Activated naive CD8-positive, alpha-beta T cell treated with anti-CD3 and anti-CD28 coated beads, Interleukin-2, amount 10 ng/mL, durations not matched to agents 7 days and 5 days (primary cell): ENCODE results near the gene SPINK2. TPM values are rescaled to one million over a fixed set of nuclear protein-coding genes. Genes with fewer than 3 reads are reported as not detected.

Source experiments
- ATAC-seq: fragments of 150-1000 bp; cut with Tn5 transposase; one replicate; pipeline ENCODE4 v1.10.0; 2021; ENCODE audit warnings: low read depth, moderate library complexity
- POLR2A ChIA-PET: fragments of 350-600 bp; sonication (Branson Sonifier 250); formaldehyde crosslinking; loops from one replicate; lab custom pipeline; 2021; ENCODE audit warnings: antibody characterized with exemption; lab: Charles Lee
- DNase-seq: peaks from one replicate; pipeline ENCODE4 v3.0.0; 2021
- H3K27ac Mint-ChIP-seq: one replicate; pipeline ENCODE4 v1.8.0; 2022; ENCODE audit warnings: mild to moderate bottlenecking, mixed read lengths
- H3K27me3 Mint-ChIP-seq: one replicate; pipeline ENCODE4 v1.8.0; 2022; ENCODE audit warnings: mild to moderate bottlenecking, moderate library complexity, mixed read lengths
- H3K36me3 Mint-ChIP-seq: one replicate; pipeline ENCODE4 v1.8.0; 2021; ENCODE audit warnings: mild to moderate bottlenecking, mixed read lengths
- H3K4me1 Mint-ChIP-seq: one replicate; pipeline ENCODE4 v1.8.0; 2021; ENCODE audit warnings: mixed read lengths
- H3K4me3 Mint-ChIP-seq: one replicate; pipeline ENCODE4 v1.8.0; 2022; ENCODE audit warnings: mild to moderate bottlenecking, moderate library complexity, mixed read lengths
- H3K9me3 Mint-ChIP-seq: one replicate; pipeline ENCODE4 v1.8.0; 2021; ENCODE audit warnings: mixed read lengths
- total RNA-seq, 2 experiments: library from RNA; stranded (reverse); gene quantifications; one replicate each; pipeline ENCODE4 v1.2.3, GENCODE V29; 2021

The SPINK2 gene
- total RNA-seq, 2 experiments from 2014 or later: 7.5 to 9.8 TPM

DNA sequence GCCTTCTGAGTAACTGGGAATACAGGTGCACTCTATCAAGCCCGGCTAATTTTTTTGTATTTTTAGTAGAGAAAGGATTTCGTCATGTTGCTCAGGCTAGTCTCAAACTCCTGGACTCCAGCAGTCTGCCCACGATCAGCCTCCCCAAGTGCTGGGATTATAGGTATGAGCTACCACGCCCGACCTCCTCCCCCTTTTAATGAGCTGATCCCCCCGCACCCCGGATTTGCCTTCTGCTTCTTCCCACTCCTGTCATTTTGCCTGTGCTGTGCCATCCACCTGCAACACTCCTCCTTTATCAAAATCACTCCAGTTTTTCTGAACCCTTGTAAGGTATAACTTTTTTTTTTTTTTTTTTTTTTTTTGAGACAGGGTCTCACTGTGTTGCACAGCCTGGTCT lies 33.4 kb downstream of the SPINK2 start:
- no peak overlapping the region for H3K4me3 Mint-ChIP-seq
- H3K27ac Mint-ChIP-seq: no peak overlapping the region
- no peak for DNase-seq
- H3K4me1 Mint-ChIP-seq: no peaks in the 10 kb centered on the region
- no peaks in the 10 kb centered on the region for H3K36me3 Mint-ChIP-seq
- POLR2A ChIA-PET: no interaction called here
- H3K27me3 Mint-ChIP-seq: peaks cover 4% of the 10 kb centered on the region
- ATAC-seq: no peak
- no peaks in the 10 kb centered on the region for H3K9me3 Mint-ChIP-seq

DNA sequence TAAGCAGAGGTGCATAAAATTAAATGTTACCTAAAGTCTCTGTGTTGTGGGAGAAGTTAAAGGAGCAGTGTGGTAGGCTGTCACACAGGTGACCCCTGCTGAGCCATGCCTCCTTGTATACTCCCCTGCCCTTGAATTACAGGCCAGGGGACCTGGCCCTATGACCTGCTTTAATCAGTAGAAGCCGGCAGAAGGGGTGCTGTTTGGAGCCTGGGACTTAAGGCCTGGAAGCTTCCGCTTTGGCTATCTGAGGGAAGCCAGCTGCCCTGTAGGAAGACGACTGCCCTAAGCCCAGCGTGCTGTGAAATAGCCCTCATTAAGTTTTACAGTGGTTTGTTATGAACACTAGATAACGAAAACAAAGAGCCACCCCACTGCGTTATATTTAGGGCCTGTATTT lies 34.1 kb downstream of the SPINK2 start:
- Mint-ChIP-seq H3K4me3 (no peak overlapping the region), H3K4me1 (no peaks in the 10 kb centered on the region), H3K36me3 (no peaks in the 10 kb centered on the region), H3K27ac (no peak overlapping the region), H3K9me3 (no peaks in the 10 kb centered on the region), H3K27me3 (peaks cover 4% of the 10 kb centered on the region)
- POLR2A ChIA-PET: no interaction called here
- no peak for DNase-seq
- no peak for ATAC-seq

DNA sequence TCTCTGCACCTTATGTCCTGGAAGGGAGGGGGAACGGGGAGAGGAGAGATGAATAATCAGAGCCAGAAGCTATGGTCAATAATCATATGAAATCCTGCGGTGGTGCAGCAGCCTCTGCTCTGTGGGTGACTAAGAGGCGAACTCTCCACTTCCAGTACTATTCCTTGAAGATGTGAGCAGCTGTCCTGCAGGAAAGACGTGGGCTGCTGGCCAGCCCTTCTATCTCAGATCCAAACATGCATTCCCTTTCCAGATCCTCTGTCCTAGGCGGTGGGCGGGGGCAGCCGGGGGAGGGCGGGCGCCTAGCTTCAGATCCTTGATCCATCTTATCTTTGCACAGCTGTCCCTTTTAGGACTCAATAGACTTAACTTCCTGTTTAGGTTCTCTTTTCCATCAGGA lies 34.5 kb downstream of the SPINK2 start:
- DNase-seq (no peak), ATAC-seq (no peak)
- no peaks in the 10 kb centered on the region for H3K36me3 Mint-ChIP-seq
- peaks cover 4% of the 10 kb centered on the region for H3K27me3 Mint-ChIP-seq
- H3K4me3 Mint-ChIP-seq: no peak overlapping the region
- no peak overlapping the region for H3K27ac Mint-ChIP-seq
- H3K9me3 Mint-ChIP-seq: no peaks in the 10 kb centered on the region
- no peaks in the 10 kb centered on the region for H3K4me1 Mint-ChIP-seq
- POLR2A ChIA-PET: no interaction called here

DNA sequence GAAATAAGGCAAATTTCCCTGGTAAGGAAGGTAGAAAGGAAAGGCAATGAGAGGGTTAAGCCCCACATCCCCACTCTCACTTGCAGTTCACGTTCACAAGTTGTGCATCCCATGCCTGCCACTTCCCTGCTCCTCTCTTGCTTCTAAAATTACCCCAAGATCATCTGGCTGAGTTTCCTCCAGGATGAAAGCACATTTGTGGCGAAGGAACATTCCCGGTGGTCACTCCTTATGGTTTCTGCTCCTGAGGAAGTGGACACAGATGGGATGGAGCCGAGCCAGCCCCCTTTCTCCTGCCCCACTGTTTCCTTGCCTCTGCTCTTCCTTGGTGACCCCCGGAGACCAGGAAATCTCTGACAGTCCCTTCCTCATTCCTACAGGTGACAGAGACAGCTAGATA lies 37.5 kb downstream of the SPINK2 start:
- peaks cover 4% of the 10 kb centered on the region for H3K27me3 Mint-ChIP-seq
- POLR2A ChIA-PET: no interaction called here
- H3K36me3 Mint-ChIP-seq: no peaks in the 10 kb centered on the region
- ATAC-seq (no peak), DNase-seq (no peak)
- H3K4me3 Mint-ChIP-seq: no peak overlapping the region
- no peaks in the 10 kb centered on the region for H3K9me3 Mint-ChIP-seq
- no peak overlapping the region for H3K27ac Mint-ChIP-seq
- H3K4me1 Mint-ChIP-seq: no peaks in the 10 kb centered on the region

DNA sequence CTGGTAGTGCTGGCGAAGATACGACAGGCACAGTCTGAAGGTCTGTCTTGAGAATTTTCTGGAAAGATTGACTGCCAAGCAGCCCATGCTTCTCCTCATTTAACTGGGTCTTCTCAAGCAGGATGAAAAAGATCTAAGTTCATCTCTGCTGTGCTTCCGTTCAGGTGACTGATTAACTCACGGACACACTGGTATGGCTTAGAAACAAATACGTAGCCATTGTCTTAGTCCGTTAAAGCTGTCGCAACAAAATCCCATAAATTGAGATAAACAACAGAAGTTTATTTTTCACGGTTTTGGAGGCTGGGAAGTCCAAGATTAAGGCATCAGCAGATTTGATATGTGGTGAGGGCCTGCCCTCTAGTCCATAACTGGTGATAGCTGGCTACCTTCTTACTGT lies 39.5 kb downstream of the SPINK2 start:
- Mint-ChIP-seq H3K9me3 (no peaks in the 10 kb centered on the region), H3K4me1 (no peaks in the 10 kb centered on the region), H3K36me3 (no peaks in the 10 kb centered on the region), H3K27ac (no peak overlapping the region), H3K27me3 (peaks cover 3% of the 10 kb centered on the region), H3K4me3 (no peak overlapping the region)
- DNase-seq: no peak
- no peak for ATAC-seq
- POLR2A ChIA-PET: interaction anchor here (0.7 kb wide), 1 partner anchor 1376 kb away, joined by 3 read pairs; no protein-coding TSS in a partner anchor

DNA sequence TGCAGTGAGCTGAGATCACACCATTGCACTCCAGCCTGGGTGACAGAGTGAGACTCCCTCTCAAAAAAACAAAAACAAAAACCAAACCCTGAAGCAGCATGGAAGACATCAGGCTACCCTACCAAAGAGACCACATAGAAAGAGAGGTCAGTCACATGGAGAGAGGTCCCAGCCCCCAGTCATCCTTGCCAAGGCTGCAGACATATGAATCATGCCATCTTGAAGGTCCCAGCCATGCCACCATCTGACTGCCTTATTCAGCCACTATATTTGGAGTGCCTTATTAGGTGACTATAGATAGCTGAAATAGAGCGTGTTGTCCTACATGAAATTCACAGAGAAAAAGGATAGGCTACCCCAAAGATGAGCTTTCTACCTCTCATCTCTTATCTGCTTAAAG lies 48.2 kb downstream of the SPINK2 start:
- Mint-ChIP-seq H3K4me3 (no peak overlapping the region), H3K27me3 (peaks cover 5% of the 10 kb centered on the region), H3K36me3 (no peaks in the 10 kb centered on the region), H3K9me3 (no peaks in the 10 kb centered on the region), H3K4me1 (no peaks in the 10 kb centered on the region), H3K27ac (no peak overlapping the region)
- ATAC-seq (no peak), DNase-seq (no peak)
- POLR2A ChIA-PET: no interaction called here

DNA sequence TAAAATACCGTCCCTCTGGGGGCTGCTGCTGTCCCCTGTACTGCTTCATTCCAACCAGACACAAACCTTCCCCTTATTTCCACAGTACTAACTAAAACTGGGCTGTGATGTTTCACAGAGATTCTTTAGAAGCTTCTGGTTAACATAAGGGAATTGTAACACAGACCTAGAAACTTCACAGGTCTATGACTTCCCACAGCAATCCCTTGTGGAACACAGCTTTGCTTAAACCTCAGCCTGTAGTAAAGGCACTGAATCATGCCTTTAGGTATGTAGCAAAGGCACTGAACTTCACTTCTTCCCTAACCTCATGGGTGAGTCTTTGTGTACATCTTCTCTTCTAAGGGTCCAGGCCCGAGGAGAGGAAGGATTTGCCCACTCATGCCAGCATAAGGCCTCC lies 49.4 kb downstream of the SPINK2 start:
- no peak for DNase-seq
- Mint-ChIP-seq H3K27ac (peak overlapping the region; percentile 8), H3K27me3 (peaks cover 2% of the 10 kb centered on the region), H3K36me3 (no peaks in the 10 kb centered on the region), H3K4me3 (no peak overlapping the region), H3K4me1 (no peaks in the 10 kb centered on the region), H3K9me3 (no peaks in the 10 kb centered on the region)
- POLR2A ChIA-PET: no interaction called here
- no peak for ATAC-seq

DNA sequence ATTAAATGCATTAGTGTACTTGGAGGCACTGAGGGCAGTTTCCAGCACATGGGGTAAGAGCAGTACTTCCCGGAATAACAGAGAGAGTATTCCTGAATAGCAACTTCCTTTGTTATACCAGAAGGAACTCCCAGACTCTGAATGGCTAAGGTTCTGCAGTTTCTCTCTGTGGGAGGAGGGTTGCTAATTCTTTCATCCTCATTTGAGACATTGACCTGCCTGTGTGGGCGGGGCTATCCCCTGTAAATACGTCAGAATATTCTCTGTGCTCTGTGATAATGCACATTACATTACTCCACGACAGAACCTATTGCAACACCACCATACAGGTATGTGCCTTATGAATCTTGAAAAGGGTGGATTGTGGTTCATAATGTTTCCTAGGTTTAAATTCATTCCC lies 52.7 kb downstream of the SPINK2 start:
- H3K9me3 Mint-ChIP-seq: no peaks in the 10 kb centered on the region
- H3K27ac Mint-ChIP-seq: no peak overlapping the region
- H3K4me3 Mint-ChIP-seq: no peak overlapping the region
- no peak for ATAC-seq
- peaks cover 2% of the 10 kb centered on the region for H3K4me1 Mint-ChIP-seq
- H3K36me3 Mint-ChIP-seq: no peaks in the 10 kb centered on the region
- POLR2A ChIA-PET: no interaction called here
- H3K27me3 Mint-ChIP-seq: peaks cover 2% of the 10 kb centered on the region
- DNase-seq: no peak

DNA sequence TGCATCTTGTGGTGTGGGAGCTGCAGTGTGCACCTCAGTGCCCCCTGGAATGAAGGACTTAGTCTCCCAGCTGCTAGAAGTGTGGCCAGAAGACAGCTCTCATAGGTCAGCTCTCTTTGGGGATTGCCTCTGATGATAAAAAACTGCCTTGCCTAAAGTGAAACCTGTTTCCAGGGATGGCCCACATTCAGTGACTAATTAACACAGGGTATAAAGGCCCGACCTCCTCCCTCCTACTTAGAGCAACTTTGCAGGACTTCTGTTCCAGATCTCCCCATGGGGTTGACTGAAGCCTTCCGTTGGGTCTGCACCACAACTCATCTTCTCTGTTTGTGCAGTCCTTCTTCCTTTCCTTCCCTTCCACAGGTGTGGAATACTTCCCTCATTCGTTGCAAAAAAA lies 53.2 kb downstream of the SPINK2 start:
- Mint-ChIP-seq H3K4me3 (no peak overlapping the region), H3K36me3 (no peaks in the 10 kb centered on the region), H3K27ac (no peak overlapping the region), H3K27me3 (no peaks in the 10 kb centered on the region), H3K4me1 (peaks cover 2% of the 10 kb centered on the region), H3K9me3 (no peaks in the 10 kb centered on the region)
- ATAC-seq (no peak), DNase-seq (no peak)
- POLR2A ChIA-PET: no interaction called here

DNA sequence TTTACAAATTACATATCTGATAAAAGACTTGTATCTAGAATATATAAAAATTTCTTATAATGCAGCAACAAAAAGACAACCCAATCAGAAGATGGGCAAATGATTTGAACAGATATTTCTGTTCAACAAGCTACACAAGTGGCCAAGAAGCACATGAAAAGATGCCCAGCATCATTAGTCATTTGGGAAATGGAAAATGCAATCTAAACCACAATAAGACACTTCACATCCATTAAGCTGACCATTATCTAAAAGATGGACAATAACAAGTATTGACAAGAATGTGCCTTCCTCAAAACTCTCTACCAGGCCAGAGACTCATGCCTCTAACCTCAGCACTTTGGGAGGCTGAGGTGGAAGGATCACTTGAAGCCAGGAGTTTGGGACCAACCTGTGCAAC lies 53.9 kb downstream of the SPINK2 start:
- Mint-ChIP-seq H3K27ac (no peak overlapping the region), H3K4me3 (no peak overlapping the region), H3K4me1 (peaks cover 2% of the 10 kb centered on the region), H3K9me3 (no peaks in the 10 kb centered on the region), H3K36me3 (no peaks in the 10 kb centered on the region), H3K27me3 (no peaks in the 10 kb centered on the region)
- POLR2A ChIA-PET: interaction anchor here (0.8 kb wide), 1 partner anchor 32 kb away, joined by 3 read pairs; no protein-coding TSS in a partner anchor
- no peak for DNase-seq
- ATAC-seq: no peak

DNA sequence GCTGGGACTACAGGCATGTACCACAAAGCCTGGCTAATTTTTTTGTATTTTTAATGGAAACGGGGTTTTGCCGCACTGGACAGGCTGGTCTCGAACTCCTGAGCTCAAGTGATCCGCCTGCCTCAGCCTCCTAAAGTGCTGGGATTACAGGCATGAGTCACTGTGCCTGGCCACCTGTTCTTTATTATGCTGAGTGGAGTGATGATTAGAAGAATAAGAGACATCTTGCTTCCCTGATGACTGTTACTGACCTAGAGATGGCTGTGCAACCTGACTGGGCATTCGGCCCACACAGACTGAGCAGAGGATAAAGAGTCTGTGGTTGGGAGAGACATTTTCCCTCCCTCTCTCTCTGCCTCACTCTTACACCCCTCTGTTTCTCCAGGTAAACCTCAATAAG lies 56.7 kb downstream of the SPINK2 start:
- Mint-ChIP-seq H3K4me3 (no peak overlapping the region), H3K9me3 (no peaks in the 10 kb centered on the region), H3K27me3 (peaks cover 5% of the 10 kb centered on the region), H3K27ac (no peak overlapping the region), H3K4me1 (peaks cover 4% of the 10 kb centered on the region), H3K36me3 (no peaks in the 10 kb centered on the region)
- ATAC-seq (no peak), DNase-seq (no peak)
- POLR2A ChIA-PET: interaction anchor here (0.6 kb wide), 1 partner anchor 144 kb away, joined by 3 read pairs; no protein-coding TSS in a partner anchor

DNA sequence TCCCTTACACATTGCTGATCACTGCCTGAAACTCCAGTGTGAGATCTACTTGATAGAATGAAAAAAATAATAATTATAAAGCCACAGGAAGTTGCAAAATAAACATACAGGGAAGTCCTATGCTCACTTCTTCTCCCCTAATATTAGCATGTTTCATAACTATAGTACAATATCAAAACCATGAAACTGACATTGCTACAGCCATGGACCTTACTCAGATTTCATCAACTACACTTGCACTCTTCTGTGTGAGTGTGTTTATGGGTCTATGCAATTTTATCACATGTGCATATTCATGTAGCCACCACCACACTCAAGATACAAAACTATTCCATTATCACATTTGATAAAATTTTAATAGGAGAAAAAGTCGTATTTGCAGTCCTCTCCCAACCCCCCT lies 57.3 kb downstream of the SPINK2 start:
- Mint-ChIP-seq H3K27me3 (peaks cover 5% of the 10 kb centered on the region), H3K4me3 (no peak overlapping the region), H3K36me3 (no peaks in the 10 kb centered on the region), H3K27ac (no peak overlapping the region), H3K4me1 (peaks cover 4% of the 10 kb centered on the region), H3K9me3 (no peaks in the 10 kb centered on the region)
- DNase-seq: no peak
- POLR2A ChIA-PET: interaction anchor here (0.6 kb wide), 1 partner anchor 66 kb away, joined by 3 read pairs; no protein-coding TSS in a partner anchor
- no peak for ATAC-seq

DNA sequence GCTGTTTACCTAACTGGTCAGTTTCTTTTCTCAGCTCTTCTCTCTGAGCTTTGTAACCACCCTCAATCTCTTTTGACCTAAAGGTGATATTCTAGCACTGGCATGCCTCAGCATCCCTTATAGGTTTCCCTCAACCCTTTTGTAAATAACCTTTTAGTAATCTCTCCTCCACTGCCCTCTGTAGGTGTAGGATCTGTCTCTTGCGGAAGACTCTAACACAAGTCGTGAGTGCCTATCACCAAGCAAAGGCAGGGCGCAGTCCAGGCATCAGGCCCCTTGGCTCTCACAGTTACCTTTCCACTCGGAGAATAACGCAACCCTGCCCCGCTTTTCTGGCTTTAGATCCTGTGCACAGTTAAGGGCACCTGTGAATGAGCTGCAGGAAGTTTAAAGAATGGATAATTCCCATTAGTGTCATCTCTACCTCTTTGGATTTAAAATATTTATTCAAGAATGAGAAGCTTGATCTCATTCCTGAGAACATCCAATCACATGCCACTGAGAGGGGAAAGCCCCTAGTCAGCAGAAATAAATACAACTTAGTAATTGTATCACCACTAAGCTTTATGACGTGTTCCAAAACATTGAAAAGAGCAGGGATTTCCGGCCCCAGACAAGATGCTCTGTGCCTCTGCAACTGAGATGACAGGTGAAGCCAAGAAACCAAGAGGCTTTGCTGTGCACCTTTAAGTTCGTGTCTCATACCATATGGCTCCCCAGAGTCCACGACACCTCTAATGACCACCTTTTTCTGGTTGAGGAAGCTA lies 58.8 kb downstream of the SPINK2 start:
- POLR2A ChIA-PET: interaction anchor here (0.7 kb wide), 1 partner anchor 104 kb away, joined by 3 read pairs; no protein-coding TSS in a partner anchor
- no peak overlapping the region for H3K4me3 Mint-ChIP-seq
- DNase-seq: no peak

DNA sequence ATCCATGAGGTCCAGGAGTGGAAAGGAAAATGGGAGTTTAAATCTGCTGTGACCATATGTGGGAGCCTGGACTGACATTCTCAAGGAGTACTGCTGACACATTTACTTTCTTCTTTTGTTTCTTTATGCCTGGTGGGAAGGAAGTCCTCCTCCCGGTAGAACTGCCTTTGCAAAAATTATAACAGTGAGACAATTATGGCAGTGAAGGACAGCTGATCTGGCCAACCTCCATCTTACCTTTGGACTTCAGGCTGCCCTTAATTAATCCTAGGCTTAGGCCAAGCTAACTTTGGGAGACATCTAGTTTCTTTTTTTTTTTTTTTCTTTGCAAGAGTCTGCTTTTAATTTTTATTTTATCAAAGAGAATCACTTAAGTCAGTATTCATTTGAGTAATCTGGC lies 61.3 kb downstream of the SPINK2 start:
- H3K27ac Mint-ChIP-seq: peak overlapping the region; percentile 58
- H3K27me3 Mint-ChIP-seq: peaks cover 5% of the 10 kb centered on the region
- peaks cover 28% of the 10 kb centered on the region for H3K4me1 Mint-ChIP-seq
- DNase-seq (no peak), ATAC-seq (no peak)
- POLR2A ChIA-PET: interaction anchor here (0.7 kb wide), 1 partner anchor 273 kb away, joined by 4 read pairs; no protein-coding TSS in a partner anchor
- no peaks in the 10 kb centered on the region for H3K36me3 Mint-ChIP-seq
- H3K9me3 Mint-ChIP-seq: no peaks in the 10 kb centered on the region
- no peak overlapping the region for H3K4me3 Mint-ChIP-seq

More for the DNA sequence above, 58.8 kb downstream of the SPINK2 start:
- H3K9me3 Mint-ChIP-seq: no peaks in the 10 kb centered on the region
- no peak for ATAC-seq
- H3K27me3 Mint-ChIP-seq: peaks cover 5% of the 10 kb centered on the region
- H3K27ac Mint-ChIP-seq: peak overlapping the region; percentile 9
- peaks cover 18% of the 10 kb centered on the region for H3K4me1 Mint-ChIP-seq
- H3K36me3 Mint-ChIP-seq: no peaks in the 10 kb centered on the region
